Activated CD4-positive, alpha-beta T cell treated with anti-CD3 and anti-CD28 coated beads for 24 hours (primary cell): Measurements from ENCODE around the gene S100A2.
"Not testable (repeated sequence)": the region's sequence is repeated elsewhere in the genome, so short reads cannot be mapped to it uniquely, and the experiment has no call there.

Source experiments
- DNase-seq, 2 donors: peaks; one replicate each; pipeline ENCODE4 v3.0.0-alpha.2; 2020; ENCODE audit warnings: low read depth in 2 of 2

Gene S100A2

GRCh38 chr1:153532769-153533599 is 32.7 kb downstream of the S100A2 start:
- peak; percentile 60 to 69 for DNase-seq

- no peak for DNase-seq
Measured at GRCh38 chr1:153532181-153532580, 33.5 kb downstream of the S100A2 start.

DNA sequence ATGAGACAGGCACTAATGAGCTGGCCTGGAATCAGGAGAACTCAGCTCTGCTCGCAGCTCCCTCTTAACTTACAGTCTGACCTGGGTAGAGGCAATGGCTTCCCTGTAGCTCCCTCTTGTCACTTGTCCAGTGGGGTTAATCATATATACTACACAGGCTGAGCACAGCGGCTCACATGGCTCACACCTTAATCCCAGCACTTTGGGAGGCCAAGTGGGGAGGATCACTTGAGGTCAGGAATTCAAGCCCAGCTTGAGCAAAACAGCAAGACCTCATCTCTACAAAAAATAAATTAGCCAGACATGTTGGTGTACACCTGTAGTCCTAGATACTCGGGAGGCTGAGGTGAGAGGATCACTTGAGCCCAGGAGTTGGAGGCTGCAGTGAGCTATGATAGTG is 34.0 kb downstream of the S100A2 start:
- DNase-seq = no peak

- DNase-seq = no peak
Measured at GRCh38 chr1:153527683-153528040, 38.0 kb downstream of the S100A2 start.

DNA sequence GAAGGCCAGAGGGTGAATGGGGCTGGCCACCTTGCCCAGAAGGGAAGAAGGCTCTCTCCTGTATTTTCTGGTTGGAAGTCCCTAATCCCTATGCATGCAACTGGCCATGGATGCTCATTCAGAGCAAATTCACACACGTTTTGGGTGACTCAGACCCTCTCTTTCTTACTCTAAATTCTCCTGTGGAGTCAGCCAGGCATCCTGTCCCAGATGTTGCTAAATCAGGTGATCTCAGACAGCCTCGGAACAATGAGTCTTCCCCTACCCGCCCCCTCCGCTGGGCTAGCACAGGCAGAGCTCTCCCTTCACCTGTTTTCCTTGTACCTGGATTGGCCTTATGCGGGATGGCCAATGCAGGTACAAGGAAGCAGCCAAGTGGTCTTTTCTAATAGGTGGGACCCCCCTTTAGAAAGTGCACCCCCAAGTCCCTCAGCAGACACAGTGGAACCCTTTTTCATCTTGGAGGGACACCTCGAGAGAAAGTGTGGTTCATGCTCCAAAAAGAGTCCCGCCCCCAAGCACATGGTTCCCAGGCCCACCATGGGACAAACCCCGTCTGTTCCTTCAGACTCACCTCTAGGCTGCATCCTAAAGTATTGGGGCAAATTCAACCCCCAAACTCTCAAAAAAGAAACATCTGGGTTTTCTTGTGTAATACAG is 38.5 kb downstream of the S100A2 start:
- DNase-seq = no peak

- no peak for DNase-seq
Measured at GRCh38 chr1:153526132-153526543, 39.5 kb downstream of the S100A2 start.

DNA sequence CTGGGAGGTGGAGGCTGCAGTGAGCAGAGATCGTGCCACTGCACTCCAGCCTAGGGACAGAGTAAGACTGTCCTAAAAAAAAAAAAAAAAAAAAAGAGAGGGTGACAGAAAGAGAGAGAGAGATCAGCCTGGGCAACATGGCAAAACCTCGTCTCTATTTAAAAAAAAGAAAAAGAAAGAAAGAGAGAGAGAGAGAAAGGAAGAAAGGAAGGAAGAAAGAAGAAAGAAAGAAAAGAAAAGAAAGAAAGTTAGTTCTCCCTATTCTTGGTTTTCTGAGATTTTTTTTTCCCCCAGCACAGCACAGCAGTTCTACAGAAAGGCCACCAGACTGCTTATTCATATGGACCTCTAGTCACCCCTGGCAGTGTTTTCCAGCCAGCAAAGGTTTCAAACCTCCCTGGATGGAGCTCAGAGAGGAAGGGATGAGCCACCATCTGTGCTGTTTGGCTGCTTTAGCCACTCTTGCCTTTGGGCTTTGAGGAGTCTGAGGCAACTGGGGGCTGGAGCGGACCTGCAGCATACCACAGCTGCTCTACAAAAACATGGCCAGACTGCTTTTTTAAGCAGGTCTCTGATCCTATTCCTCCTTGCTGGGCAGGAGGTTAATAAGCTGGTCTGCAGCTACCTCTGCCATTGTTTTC is 40.4 kb downstream of the S100A2 start:
- DNase-seq = no peak

DNA sequence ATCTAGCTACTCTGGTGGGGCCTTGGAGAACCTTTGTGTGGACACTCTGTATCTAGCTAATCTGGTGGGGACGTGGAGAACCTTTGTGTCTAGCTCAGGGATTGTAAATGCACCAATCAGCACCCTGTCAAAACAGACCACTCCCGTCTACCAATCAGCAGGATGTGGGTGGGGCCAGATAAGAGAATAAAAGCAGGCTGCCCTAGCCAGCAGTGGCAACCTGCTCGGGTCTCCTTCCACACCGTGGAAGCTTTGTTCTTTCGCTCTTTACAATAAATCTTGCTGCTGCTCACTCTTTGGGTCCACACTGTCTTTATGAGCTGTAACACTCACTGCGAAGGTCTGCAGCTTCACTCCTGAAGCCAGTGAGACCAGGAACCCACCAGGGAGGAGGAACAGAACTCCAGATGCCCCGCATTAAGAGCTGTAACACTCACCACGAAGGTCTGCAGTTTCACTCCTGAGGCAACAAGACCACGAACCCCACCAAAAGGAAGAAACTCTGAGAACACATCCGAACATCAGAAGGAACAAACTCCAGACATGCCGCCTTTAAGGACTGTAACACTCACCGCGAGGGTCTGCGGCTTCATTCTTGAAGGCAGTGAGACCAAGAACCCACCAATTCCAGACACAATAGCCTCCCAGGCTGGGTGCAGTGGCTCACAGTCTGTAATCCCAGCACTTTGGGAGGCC is 43.1 kb downstream of the S100A2 start:
- DNase-seq = not testable (repeated sequence)

- not testable (repeated sequence) for DNase-seq
Measured at GRCh38 chr1:153521808-153522207, 43.8 kb downstream of the S100A2 start.

DNA sequence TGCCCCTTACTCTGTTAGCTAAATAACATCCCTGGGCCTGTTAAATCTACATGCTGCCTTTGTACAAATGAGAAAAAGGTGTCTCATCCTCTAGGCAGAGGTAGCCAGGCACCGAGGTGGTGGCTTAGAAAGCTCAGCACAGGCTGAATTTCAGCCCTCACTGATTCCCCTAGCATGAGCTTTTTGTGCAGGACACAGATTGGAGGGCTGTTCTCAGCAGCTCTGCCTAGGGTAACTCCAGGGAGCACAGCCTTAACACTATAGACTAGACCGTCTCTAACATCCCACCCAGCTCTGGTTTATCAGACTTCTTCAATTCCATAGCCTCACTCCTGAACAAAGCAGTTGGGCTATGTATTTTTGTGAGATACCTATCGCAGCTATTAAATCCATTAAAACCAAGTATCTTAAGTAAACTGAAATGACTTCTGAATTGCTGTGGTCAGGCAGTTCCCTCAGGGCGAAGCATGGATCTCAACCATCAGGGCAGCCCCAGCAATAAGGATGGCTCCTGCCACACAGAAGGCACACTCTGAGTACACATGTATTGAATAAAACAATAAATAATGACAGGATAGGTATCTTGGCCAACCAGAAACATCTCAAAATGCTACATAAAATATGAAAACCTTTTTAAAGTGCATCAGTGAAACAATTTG is 44.7 kb downstream of the S100A2 start:
- no peak for DNase-seq

GRCh38 chr1:153520137-153520691 is 45.4 kb downstream of the S100A2 start:
- not testable (repeated sequence) for DNase-seq

GRCh38 chr1:153519242-153519641 is 46.4 kb downstream of the S100A2 start:
- DNase-seq = no peak

DNA sequence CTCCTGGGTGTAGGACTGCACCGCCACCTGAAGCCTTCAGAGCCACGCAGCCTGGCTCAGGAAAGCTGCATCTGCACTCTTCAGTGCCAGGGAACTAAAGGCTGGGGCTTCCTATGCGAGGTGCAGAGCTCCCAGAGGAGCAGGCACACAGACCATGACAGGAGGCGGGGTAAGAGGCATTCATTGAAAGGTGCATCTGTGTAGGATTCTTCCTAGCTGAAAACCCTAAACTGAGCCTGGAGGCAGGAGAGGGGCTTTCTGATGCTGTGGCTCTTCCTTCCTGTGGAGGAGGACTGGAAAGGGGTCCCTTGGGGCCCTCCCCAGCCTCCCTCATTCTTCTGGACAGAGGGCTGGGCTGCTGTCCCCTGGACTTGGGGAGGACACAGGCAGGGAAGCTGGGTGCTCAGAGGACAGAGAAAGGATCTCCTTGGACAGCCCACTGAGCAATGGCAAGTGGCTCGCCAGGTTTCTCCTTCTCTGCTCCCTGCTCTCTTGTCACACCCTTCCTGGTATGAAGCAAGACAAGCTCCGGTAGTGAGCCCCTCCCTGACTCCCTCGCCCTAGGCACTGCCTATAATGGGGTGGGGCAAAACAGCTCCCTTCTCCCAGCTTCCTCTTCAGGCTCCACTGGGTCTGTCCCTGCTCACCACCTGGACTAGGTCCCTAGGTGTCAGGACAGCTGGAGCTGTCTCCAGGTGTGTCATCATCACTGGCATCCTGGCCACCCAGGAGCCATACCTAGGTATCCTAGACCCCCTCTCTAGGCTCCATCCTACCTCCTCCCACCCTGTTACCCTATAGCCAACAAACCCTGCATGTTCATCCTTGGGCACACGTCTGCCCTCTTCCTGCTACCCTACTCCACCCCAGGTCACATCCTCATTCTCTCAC is 49.9 kb downstream of the S100A2 start:
- no peak for DNase-seq

DNA sequence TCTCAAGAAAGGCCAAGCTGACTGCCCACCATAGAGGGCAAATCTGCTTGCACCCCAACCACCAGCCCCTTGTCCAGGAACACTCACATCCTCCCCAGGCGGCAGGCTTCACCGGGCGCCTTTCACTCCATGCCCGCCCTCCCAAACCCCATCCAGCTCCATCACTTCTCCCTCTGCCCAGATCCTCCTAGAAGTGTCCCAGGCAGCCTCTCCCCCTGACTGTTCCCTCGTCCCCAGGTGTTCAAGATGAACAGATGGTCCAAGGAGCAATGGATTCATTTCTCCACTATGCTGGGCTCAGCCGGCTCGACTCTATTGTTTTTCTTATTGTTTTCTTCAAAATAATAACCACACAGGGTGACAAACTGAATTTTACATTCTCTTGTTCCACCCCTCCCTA is 52.0 kb downstream of the S100A2 start:
- no peak for DNase-seq

DNA sequence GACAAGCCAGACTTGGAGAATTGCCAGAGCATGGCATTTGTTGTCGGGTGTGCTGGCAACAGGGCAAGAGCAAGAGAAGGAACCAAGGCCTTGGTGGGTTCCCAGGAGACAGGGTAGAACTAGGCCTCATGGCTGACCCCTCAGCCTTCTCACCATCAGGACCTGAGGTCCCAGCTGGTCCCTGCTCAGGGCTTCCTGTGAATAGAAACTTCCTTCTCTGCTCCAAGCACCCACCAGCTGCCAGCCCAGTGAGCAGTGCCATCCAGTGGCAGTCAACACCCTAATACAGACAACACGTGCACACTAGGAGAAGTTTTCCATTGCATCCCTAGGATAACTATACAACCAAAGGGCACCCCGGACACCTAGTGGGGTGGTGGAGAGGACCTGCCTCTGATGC is 52.6 kb downstream of the S100A2 start:
- DNase-seq = no peak
